Right forelimb (tissue), 1 donor: Measurements from ENCODE around the gene CRHBP.
"Not testable (repeated sequence)": the region's sequence is repeated elsewhere in the genome, so short reads cannot be mapped to it uniquely, and the experiment has no call there.

ENCODE experiments used
- DNase-seq: peaks from one replicate; pipeline ENCODE4 v3.0.0-alpha.2; 2018

CRHBP gene

GRCh38 chr5:76960004-76960625 is 7.3 kb downstream of the CRHBP start:
- no peak for DNase-seq

- DNase-seq, result no peak
These were observed 11.2 kb downstream of the CRHBP start for GRCh38 chr5:76964060-76964459.

GRCh38 chr5:76971511-76971910 is 18.7 kb downstream of the CRHBP start:
- DNase-seq, result no peak

GRCh38 chr5:76972689-76973088 is 19.8 kb downstream of the CRHBP start:
- DNase-seq, result no peak

DNA sequence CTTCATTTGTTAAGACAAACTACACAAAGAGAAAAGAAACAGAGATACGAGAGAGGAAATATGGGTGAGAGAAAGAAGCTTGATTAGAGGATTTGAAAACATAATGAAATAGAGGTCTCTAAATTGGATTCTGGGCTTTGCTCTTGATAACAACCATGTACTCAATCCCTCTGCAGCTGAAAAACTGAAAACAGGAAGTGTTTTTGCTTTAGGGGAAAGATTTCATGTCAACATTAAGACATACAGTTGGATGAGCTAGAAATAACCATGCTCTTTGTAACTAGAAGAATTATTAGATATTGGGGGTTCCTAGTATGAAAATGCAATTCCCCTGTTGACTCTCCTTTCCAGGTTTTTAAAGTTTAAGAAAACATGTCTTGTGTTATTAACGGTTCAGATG is 21.9 kb downstream of the CRHBP start:
- DNase-seq, result no peak

DNA sequence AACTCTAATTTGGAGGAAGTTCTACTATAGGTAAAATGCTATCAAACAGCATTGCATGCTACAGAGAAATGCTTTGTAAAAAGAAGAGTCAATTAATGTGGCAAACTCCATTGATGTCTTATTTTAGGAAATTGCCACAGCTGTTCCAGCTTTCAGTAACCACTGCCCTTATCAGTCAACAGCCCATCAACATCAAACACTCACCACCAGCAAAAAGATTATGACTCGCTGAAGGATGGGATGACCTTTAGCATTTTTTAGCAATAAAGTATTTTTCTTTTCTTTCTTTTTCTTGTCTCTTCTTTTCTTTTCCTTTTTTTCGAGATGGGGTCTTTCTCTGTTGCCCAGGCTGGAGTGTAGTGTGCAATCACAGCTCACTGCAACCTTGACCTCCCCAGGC is 26.0 kb downstream of the CRHBP start:
- no peak for DNase-seq

DNA sequence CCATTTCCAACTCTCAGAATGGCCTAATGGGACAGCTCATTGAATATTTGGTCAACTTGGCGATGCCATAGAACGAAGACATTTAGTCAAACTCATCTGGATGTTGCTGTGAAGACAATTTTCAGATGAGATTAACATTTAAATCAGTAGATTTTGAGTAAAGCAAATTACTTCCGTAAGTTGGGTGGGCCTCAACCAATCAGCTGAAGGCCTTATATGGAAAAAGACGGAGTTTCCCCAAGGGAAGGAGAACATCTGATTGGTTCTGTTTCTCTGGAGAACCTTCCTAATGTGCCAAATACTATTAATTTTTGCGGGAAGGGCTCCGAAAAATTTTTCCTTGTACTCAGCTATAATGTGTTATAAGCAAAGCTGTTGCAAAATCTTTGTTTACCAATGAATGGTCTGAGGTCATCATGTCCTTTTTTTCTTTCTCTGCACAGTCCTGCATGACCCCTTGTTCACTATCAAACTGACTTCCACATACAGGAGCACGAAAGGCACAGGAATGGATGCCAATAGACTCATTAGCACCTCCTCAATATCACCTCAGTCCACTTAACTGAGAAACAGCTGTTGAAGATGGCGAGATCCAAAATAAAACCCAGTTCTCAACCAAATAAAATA is 27.8 kb downstream of the CRHBP start:
- DNase-seq, result no peak

DNA sequence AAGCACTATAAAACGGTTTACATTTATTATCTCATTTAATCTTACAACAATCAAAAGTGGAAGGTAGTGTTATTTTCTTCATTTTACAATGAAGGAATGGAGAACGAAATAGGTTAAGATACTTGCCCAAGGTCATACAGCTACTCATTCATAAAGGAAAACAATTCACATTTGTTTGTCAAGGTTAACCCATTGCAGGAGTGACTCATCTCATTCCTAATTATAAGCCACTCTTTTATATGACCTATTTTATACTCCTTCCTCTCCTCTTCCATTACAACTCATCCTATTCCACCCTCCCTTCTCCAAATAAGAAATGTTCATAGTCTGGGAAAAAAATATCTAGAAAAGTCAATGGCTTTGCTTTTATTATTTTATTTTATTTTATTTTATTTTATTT is 29.6 kb downstream of the CRHBP start:
- DNase-seq, result no peak

DNA sequence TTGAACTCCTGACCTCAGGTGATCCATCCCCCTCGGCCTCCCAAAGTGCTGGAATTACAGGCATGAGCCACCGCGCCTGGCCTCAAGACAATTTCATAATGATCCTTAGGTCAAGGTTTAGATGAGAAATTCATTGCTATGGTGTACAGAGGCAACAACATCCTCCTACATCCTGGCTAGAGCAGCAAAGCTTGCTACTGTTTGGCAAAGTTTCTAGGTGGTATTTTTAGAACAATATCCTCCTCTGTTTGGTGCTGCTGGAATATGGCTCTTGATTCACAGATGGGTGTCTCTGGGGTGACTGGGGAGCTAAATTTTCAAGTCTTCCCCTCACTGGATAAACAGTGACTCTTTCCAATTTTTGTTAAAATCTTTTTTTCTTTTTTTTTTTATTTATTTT is 30.6 kb downstream of the CRHBP start:
- no peak for DNase-seq

DNA sequence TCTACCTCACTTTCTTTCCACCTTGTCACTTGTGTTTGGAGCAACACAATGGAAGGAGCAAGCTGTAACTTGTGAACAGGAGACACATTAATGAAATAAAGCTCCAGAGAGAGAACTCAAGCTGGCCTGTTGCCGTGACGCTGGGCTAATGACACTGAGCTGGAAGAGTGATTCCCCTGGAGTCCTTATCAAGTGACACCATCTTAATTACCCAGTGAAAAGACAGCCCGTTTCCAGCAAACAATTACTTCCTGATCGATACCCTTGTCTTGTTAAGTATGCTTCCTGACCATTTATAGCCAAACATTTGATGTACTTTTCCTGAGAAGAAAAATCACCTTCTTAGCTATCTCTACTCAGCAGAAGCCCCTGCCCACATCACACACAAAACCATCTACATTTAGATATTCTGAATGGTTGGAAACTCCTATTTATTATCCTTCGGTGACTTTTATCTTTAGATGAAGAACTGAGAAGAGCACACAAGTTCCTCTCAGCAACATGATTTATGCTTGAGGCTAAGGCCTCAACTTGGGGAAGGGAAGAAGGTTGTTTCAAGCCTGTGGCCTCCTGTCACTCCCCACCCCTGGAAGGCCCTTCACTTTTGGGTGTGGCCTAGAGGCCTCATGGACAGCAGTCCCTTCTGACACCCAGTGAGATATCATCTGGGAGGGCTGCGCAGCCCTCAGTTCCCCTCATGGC is 34.1 kb downstream of the CRHBP start:
- DNase-seq, result no peak

DNA sequence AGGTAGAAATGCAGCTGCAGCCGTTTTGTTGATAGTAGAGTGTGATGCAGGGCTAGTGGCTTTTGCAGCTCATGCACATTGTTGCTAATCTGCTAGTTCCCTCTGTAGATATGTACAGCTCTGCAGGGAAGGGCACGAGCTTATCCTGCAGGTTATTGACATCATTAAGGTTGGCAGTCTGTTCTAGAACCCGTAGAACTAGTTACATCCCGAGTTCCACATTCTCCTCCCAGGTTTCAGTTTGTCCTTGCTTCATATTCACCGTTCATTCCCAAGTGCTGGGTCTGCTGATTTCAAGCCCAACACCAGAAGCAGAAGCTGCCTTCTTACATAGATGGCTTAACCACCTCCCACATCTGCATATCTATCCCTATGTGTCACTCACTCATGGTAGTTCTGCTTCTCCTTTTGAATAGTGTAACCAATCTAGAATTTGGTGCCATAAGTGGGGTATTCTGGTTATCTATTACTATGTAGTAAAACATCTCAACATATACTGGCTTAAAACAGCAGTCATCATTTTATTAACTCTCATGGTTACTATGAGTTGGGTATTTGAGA is 38.1 kb downstream of the CRHBP start:
- no peak for DNase-seq

DNA sequence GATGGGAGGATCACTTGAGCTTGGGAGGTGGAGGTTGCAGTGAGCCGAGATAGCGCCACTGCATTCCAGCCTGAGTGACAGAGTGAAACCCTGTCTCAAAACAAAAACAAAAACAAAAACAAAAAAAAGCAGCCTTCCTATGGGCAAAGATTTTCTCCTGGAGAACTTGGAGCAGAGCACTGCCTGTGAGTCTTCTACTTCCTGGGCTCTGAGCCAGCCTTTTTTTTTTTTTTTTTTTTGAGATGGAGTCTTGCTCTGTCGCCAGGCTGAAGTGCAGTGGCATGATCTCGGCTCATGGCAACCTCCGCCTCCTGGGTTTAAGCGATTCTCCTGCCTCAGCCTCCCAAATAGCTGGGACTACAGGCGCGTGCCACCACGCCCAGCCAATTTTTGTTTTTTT is 40.6 kb downstream of the CRHBP start:
- not testable (repeated sequence) for DNase-seq

- no peak for DNase-seq
These were observed 41.5 kb downstream of the CRHBP start for GRCh38 chr5:76994337-76994736.

DNA sequence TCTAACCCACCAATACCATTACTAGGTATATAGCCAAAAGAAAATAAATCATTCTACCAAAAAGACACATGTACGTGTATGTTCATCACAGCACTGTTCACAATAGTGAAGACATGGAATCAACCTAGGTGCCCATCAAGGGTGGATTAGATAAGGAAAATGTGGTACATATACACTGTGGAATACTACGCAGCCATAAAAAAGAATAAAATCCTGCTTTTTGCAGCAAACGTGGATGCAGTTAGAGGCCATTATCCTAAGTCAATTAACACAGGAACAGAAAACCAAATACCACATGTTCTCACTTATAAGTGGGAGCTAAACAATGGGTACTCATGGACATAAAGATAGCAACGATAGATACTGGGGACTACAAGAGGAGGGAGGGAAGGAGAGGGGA is 45.4 kb downstream of the CRHBP start:
- not testable (repeated sequence) for DNase-seq

DNA sequence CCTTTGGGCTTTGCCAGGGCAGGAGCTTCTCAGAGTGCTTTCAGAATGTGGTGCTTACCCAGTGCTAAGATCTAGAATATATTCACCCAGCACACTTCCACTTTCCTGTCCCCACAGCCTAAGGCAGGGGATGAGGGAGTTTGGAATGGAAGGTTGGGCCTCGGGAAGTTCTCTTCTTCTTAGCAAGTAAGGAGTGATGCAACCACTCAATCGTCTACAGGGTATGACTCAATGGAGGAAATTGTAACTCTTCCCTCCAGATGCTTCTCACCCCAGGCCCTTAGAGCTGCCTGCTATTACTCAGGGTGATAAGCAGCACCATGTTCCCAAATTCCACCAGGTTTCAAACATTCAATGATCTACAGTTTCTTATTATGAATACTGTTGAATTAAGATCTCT is 46.6 kb downstream of the CRHBP start:
- DNase-seq, result no peak

DNA sequence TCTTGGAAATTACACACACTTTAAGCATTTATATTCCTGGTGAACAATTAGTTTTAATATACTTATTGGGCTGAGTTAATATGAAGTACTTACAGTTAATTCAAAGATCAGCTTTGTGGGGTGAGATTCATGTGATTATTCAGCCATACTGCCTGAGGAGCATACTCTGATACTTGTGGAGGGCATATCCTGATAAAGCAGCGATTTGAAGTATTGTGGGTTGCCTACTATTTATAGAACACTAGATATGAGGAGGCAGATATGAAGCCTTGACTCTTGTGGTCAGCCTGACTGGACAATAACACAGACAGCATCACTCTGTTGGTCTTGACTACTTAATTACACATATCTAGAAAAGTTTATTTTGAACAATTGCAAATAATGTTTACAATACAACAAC is 50.4 kb downstream of the CRHBP start:
- DNase-seq, result no peak

GRCh38 chr5:77006124-77006523 is 53.3 kb downstream of the CRHBP start:
- no peak for DNase-seq

DNA sequence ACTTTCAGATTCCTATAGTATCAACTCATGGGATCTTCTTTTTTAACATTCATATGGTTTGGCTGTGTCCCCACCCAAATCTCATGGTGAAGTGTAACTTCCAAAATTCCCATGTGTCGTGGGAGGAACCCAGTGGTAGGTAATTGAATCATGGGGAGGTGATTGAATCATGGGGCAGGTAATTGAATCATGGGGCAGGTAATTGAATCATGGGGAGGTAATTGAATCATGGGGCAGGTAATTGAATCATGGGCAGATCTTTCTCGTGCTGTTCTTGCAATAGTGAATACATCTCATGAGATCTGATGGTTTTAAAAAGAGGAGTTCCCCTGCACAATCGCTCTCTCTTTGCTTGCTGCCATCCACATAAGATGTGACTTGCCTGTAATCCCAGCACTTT is 55.6 kb downstream of the CRHBP start:
- no peak for DNase-seq

DNA sequence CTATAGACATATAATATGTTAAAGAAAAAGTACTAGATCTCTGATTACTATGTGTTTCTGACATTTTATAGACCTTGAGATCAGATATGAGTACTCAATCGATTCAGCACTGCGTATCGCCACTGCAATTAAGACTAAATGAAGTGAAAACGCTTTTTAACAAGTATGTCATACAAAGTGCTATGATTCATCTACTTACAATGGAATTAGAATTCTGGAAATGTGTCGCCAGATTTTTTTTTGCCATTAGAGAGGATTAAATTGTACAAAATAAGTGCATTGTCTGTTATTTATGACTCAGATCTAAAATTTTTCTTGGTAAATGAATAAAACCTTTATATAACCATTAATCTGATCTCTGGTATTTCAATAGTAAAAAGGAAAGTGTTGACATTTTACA is 57.4 kb downstream of the CRHBP start:
- DNase-seq, result no peak

DNA sequence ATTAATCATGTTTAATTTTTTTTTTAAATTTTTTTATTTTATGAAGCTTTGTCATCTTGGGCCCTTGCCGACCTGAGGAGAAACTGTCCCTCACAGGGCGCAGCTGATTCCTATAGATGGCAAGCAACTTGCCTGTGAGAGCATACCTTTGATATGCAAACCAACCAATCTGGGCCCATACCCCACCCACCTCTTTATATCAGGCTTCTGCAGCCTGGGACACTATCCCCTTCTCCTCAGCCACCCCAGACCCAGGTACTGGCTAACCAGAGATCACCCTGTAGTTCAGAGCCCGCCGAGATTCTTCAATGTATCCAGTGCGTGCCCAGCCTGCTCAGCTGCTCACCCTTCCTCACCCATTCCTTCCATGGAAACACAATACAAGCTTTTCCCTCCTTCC is 58.7 kb downstream of the CRHBP start:
- no peak for DNase-seq

DNA sequence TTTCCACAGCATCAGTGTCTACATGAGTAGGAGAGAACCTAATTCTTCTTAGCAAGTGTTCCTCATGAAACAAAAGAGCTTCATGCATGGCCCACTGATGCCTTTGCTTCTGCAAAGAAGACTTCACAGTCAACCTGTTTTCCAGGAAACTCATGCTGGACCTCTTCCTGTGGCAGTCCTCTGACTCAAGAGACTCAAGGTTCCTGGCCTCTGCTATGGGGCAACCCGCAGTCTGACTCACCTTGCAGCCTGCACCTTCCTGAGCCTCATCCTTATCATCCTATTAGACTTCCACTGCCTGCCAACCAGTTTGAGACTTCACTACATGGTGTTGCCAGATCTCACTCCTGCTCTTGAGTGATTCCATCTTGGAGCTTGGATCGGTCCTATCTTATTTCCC is 59.8 kb downstream of the CRHBP start:
- no peak for DNase-seq

GRCh38 chr5:77015938-77016569 is 63.2 kb downstream of the CRHBP start:
- no peak for DNase-seq

GRCh38 chr5:77016962-77017361 is 64.1 kb downstream of the CRHBP start:
- DNase-seq, result no peak

- no peak for DNase-seq
These were observed 64.8 kb downstream of the CRHBP start for GRCh38 chr5:77017668-77018067.
